Natural killer cell (primary cell): ENCODE measurements around the gene DNAJC25. TPM values are rescaled to one million over a fixed set of nuclear protein-coding genes. Genes with fewer than 3 reads are reported as not detected.

Experiments
- ATAC-seq, 3 donors: fragments of 150-1000 bp in 2 of 3; fragments of 200-7000 bp in 1 of 3; cut with Tn5 transposase; 1 replicate in 1 of 3; 2 replicates in 2 of 3; pipeline ENCODE4 v1.10.0; 2021; ENCODE audit warnings: mild to moderate bottlenecking in 2 of 3, moderate library complexity in 2 of 3
- DNase-seq, 2 donors: peaks; one replicate each; pipeline versions ENCODE4 v3.0.0 to v3.0.0-alpha.2; 2013 to 2021; ENCODE audit warnings: mixed read lengths in 1 of 2
- H3K27ac ChIP-seq: one replicate; pipeline ENCODE4 v1.5.1; 2013; ENCODE audit warnings: mild to moderate bottlenecking, low read length
- H3K27me3 ChIP-seq: one replicate; pipeline ENCODE4 v1.6.1; 2013; ENCODE audit warnings: low read length; ENCODE audit not compliant: control insufficient read depth, insufficient read depth
- H3K36me3 ChIP-seq: one replicate; pipeline ENCODE4 v1.6.1; 2013; ENCODE audit warnings: low read length; ENCODE audit not compliant: control insufficient read depth, insufficient read depth
- H3K4me1 ChIP-seq: one replicate; pipeline ENCODE4 v1.6.1; 2013; ENCODE audit warnings: low read length; ENCODE audit not compliant: control insufficient read depth, insufficient read depth
- H3K4me3 ChIP-seq: one replicate; pipeline ENCODE4 v1.5.1; 2013; ENCODE audit warnings: low read length
- H3K9me3 ChIP-seq: one replicate; pipeline ENCODE4 v1.6.1; 2013; ENCODE audit warnings: low read length; ENCODE audit not compliant: control insufficient read depth, insufficient read depth
- H3K27ac Mint-ChIP-seq, 2 donors: one replicate each; pipeline ENCODE4 v1.8.0; 2022; ENCODE audit warnings: mild to moderate bottlenecking in 2 of 2, mixed read lengths in 2 of 2, moderate library complexity in 1 of 2
- H3K27me3 Mint-ChIP-seq, 2 donors: one replicate each; pipeline ENCODE4 v1.8.0; 2022; ENCODE audit warnings: low read depth in 2 of 2, mixed read lengths in 2 of 2
- H3K36me3 Mint-ChIP-seq: one replicate; pipeline ENCODE4 v1.8.0; 2022; ENCODE audit warnings: mixed read lengths
- H3K4me1 Mint-ChIP-seq, 2 donors: one replicate each; pipeline ENCODE4 v1.8.0; 2022; ENCODE audit warnings: mixed read lengths in 2 of 2
- H3K4me3 Mint-ChIP-seq: one replicate; pipeline ENCODE4 v1.8.0; 2022; ENCODE audit warnings: mild to moderate bottlenecking, moderate library complexity, mixed read lengths
- H3K9me3 Mint-ChIP-seq, 2 donors: one replicate each; pipeline ENCODE4 v1.8.0; 2022; ENCODE audit warnings: mixed read lengths in 2 of 2
- WGBS: methylation state at CpG from one replicate; pipeline ENCODE4 v1.1.7; 2013; ENCODE audit warnings: missing lambda C conversion rate; ENCODE audit not compliant: insufficient coverage; 5-methylcytosine and 5-hydroxymethylcytosine counted together
- intact Hi-C: fragments of 100-400 bp; cut with micrococcal nuclease; formaldehyde crosslinking; loops from one replicate; pipeline ENCODE4 v1.14.2; 2022
- total RNA-seq, 4 donors: library from RNA; stranded (reverse); fragments of 120-200 nt in 1 of 4; gene quantifications; one replicate each; pipeline versions ENCODE4 v1.2.3 to v1.2.4, GENCODE V29; 2013 to 2022
- TF ChIP-seq, protein P1 (sequence below): fragments of 200-600 bp; IDR thresholded peaks from one replicate; pipeline ENCODE4 v1.8.0; 2022; ENCODE audit warnings: antibody characterized with exemption

DNAJC25 gene
- total RNA-seq, 3 donors from 2014 or later (not counting 1 experiment from before 2014, with no cell fraction given) = 5.1 to 5.9 (median 5.7) TPM

DNA sequence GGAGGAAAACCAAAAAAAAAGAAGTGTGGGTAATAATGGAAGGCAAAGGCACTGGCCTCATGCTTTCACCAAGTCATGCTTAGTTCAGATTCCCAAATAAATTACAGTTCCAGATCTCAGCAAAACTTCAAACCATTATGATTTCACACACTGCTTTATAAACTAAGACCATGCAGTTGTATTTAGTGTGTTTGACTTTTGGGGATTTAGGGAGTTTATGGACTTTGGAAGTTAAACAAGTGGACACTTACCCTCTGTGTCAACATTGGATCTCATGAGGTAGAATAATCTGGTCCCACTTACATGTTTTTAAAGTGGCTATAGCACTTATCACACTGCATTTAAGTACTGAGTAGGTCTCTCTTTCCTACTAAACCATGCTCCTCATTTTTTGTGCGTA is 3.7 kb downstream of the DNAJC25 start:
- intact Hi-C loops = loop anchor here (5.0 kb wide), 1 partner anchor 1082 kb away; the partner anchor contains the start of gene INIP
- H3K4me1 Mint-ChIP-seq = peaks cover 38 to 40% of the 10 kb centered on the region in 2 donors

DNA sequence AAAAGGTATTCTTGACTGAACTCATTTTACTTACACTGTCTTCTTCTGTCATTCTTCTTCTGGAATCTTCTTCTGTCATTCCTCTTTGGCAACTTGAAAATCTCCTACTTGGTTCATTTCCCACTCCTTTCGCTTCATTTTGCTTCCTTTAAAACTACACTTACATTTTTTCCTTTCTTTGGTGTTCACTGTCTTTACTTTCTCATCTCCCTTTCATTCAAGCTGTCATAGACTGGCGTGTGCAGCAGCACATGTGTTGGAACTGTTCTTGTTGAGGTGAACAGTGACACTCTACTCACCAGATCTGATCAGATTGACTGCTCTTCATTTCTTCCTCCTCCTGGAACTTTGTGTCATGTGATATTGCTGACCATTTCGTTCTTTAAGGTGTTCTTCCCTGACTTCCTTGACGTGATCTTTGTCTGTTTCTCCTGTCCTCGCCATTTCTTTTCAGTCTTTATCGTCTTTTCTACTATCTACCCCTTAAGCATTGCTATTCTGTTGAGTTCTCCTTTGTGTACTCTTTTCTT is 6.4 kb downstream of the DNAJC25 start:
- WGBS = 94% methylated on average over 6 of the region's 6 CpGs
- no peak for ATAC-seq
- intact Hi-C loops = no loop called here

More for the DNA sequence above, 3.7 kb downstream of the DNAJC25 start:
- Mint-ChIP-seq H3K4me3 (no peak overlapping the region), H3K27me3 (no peaks in the 10 kb centered on the region), H3K27ac (no peak overlapping the region), H3K9me3 (no peaks in the 10 kb centered on the region), H3K36me3 (no peaks in the 10 kb centered on the region)
- TF ChIP-seq, protein P1, sequence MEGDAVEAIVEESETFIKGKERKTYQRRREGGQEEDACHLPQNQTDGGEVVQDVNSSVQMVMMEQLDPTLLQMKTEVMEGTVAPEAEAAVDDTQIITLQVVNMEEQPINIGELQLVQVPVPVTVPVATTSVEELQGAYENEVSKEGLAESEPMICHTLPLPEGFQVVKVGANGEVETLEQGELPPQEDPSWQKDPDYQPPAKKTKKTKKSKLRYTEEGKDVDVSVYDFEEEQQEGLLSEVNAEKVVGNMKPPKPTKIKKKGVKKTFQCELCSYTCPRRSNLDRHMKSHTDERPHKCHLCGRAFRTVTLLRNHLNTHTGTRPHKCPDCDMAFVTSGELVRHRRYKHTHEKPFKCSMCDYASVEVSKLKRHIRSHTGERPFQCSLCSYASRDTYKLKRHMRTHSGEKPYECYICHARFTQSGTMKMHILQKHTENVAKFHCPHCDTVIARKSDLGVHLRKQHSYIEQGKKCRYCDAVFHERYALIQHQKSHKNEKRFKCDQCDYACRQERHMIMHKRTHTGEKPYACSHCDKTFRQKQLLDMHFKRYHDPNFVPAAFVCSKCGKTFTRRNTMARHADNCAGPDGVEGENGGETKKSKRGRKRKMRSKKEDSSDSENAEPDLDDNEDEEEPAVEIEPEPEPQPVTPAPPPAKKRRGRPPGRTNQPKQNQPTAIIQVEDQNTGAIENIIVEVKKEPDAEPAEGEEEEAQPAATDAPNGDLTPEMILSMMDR = no peak
- no peak overlapping the region for H3K27ac ChIP-seq
- DNase-seq (no peak), ATAC-seq (no peak)
- H3K36me3 ChIP-seq = no peaks in the 10 kb centered on the region
- WGBS = 100% methylated on average over 1 of the region's 1 CpG
- peaks cover 14% of the 10 kb centered on the region for H3K4me1 ChIP-seq
- H3K27me3 ChIP-seq = no peaks in the 10 kb centered on the region
- no peaks in the 10 kb centered on the region for H3K9me3 ChIP-seq
- no peak overlapping the region for H3K4me3 ChIP-seq

DNA sequence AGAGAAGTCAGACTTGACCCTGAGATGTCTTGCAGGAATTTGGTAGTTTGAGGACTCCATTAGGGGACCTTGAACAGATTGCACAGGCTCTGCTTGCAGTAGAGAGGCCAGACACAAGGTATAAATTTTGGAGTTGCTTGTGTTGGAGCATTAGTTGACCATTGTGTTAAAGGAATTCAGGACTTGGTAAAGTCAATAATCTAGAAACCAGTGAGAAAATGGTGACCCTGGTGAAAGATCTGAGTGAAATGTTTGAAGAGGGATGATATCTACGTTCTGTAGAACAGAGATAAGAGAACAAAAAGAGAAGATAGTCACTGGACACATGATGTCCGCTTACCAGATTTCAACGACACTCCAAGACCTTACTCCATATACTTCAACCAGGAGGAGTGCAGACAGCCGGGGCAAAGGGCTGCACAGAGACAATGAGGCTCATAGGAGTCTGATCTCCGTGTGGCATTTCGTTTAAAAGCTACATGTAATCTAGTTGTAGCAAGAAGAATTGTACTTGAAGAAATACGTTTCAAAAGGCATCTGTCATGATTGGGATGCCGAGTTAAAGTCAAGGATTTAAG is 13.2 kb downstream of the DNAJC25 start:
- H3K27ac ChIP-seq = no peak overlapping the region
- H3K4me3 ChIP-seq = no peak overlapping the region
- intact Hi-C loops = no loop called here
- H3K36me3 Mint-ChIP-seq = no peaks in the 10 kb centered on the region
- H3K9me3 ChIP-seq = no peaks in the 10 kb centered on the region
- H3K27me3 ChIP-seq = no peaks in the 10 kb centered on the region
- H3K27ac Mint-ChIP-seq = no peak overlapping the region
- H3K9me3 Mint-ChIP-seq = no peaks in the 10 kb centered on the region
- peaks cover 3 to 5% of the 10 kb centered on the region in 2 donors for H3K4me1 Mint-ChIP-seq
- ATAC-seq (no peak), DNase-seq (no peak)
- WGBS = 98% methylated on average over 8 of the region's 8 CpGs
- peaks cover 9% of the 10 kb centered on the region for H3K36me3 ChIP-seq
- H3K4me1 ChIP-seq = no peaks in the 10 kb centered on the region
- TF ChIP-seq, protein P1 = no peak
- H3K4me3 Mint-ChIP-seq = no peak overlapping the region
- H3K27me3 Mint-ChIP-seq = no peaks in the 10 kb centered on the region

More for the DNA sequence above, 6.4 kb downstream of the DNAJC25 start:
- no peaks in the 10 kb centered on the region for H3K36me3 ChIP-seq
- no peaks in the 10 kb centered on the region for H3K9me3 Mint-ChIP-seq
- no peaks in the 10 kb centered on the region for H3K27me3 Mint-ChIP-seq
- H3K27ac Mint-ChIP-seq = no peak overlapping the region
- no peaks in the 10 kb centered on the region for H3K36me3 Mint-ChIP-seq
- H3K4me3 Mint-ChIP-seq = no peak overlapping the region
- H3K27ac ChIP-seq = no peak overlapping the region
- TF ChIP-seq, protein P1 = no peak
- H3K4me1 ChIP-seq = no peaks in the 10 kb centered on the region
- H3K9me3 ChIP-seq = no peaks in the 10 kb centered on the region
- DNase-seq = no peak
- H3K4me1 Mint-ChIP-seq = peaks cover 20 to 24% of the 10 kb centered on the region in 2 donors
- no peaks in the 10 kb centered on the region for H3K27me3 ChIP-seq
- H3K4me3 ChIP-seq = no peak overlapping the region

DNA sequence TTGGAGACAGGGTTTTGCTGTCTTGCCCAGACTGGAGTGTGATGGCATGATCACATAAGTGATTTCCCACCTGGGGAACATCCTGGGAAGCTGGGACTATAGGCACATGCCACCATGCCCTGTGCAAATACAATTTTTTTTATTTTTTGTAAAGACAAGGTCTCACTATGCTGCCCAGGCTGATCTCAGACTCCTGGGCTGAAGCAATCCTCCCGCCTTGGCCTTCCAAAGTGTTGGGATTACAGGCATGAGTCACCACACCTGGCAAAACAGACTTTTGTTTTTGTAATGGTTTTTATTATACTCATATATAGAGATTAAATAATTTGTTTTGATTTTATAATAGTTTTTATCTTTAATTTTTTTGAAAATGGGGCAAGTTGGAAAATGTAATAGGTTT is 14.7 kb downstream of the DNAJC25 start:
- H3K27ac Mint-ChIP-seq = no peak overlapping the region
- H3K4me3 Mint-ChIP-seq = no peak overlapping the region
- H3K36me3 ChIP-seq = peaks cover 20% of the 10 kb centered on the region
- no peaks in the 10 kb centered on the region for H3K27me3 Mint-ChIP-seq
- intact Hi-C loops = no loop called here
- no peaks in the 10 kb centered on the region for H3K27me3 ChIP-seq
- no peak overlapping the region for H3K4me3 ChIP-seq
- WGBS = 100% methylated on average over 1 of the region's 1 CpG
- H3K9me3 ChIP-seq = no peaks in the 10 kb centered on the region
- no peaks in the 10 kb centered on the region for H3K36me3 Mint-ChIP-seq
- peaks cover 3 to 5% of the 10 kb centered on the region in 2 donors for H3K4me1 Mint-ChIP-seq
- TF ChIP-seq, protein P1 = no peak
- no peaks in the 10 kb centered on the region for H3K4me1 ChIP-seq
- no peaks in the 10 kb centered on the region for H3K9me3 Mint-ChIP-seq
- DNase-seq (no peak), ATAC-seq (no peak)
- H3K27ac ChIP-seq = no peak overlapping the region
